Medulla oblongata (tissue), 1 donor: Measurements from ENCODE around the gene TMTC2.

ENCODE experiments used
- DNase-seq: peaks from one replicate; pipeline ENCODE4 v3.0.0-alpha.2; 2015; ENCODE audit errors: extremely low spot score

TMTC2 gene

GRCh38 chr12:82883394-82884355, 197.0 kb downstream of the TMTC2 start:
- no peak for DNase-seq

GRCh38 chr12:82886671-82887340, 200.1 kb downstream of the TMTC2 start:
- DNase-seq: no peak

GRCh38 chr12:82893896-82894295, 207.2 kb downstream of the TMTC2 start:
- no peak for DNase-seq

- no peak for DNase-seq
Observed at GRCh38 chr12:82896277-82896676, 209.6 kb downstream of the TMTC2 start.

- no peak for DNase-seq
Observed at GRCh38 chr12:82896979-82897378, 210.3 kb downstream of the TMTC2 start.

GRCh38 chr12:82898441-82898840, 211.7 kb downstream of the TMTC2 start:
- DNase-seq: no peak

- DNase-seq: no peak
Observed at GRCh38 chr12:82904219-82904790, 217.6 kb downstream of the TMTC2 start.

GRCh38 chr12:82910246-82910893, 223.7 kb downstream of the TMTC2 start:
- DNase-seq: no peak

GRCh38 chr12:82912406-82912805, 225.7 kb downstream of the TMTC2 start:
- DNase-seq: no peak

GRCh38 chr12:82919388-82920054, 232.8 kb downstream of the TMTC2 start:
- DNase-seq: no peak

GRCh38 chr12:82923935-82924334, 237.2 kb downstream of the TMTC2 start:
- no peak for DNase-seq

- no peak for DNase-seq
Observed at GRCh38 chr12:82926630-82927029, 239.9 kb downstream of the TMTC2 start.

- DNase-seq: no peak
Observed at GRCh38 chr12:82930301-82930700, 243.6 kb downstream of the TMTC2 start.

- DNase-seq: no peak
Observed at GRCh38 chr12:82931349-82932116, 244.8 kb downstream of the TMTC2 start.

GRCh38 chr12:82937151-82937550, 250.4 kb downstream of the TMTC2 start:
- DNase-seq: no peak

GRCh38 chr12:82942521-82942920, 255.8 kb downstream of the TMTC2 start:
- no peak for DNase-seq

- no peak for DNase-seq
Observed at GRCh38 chr12:82942991-82943401, 256.3 kb downstream of the TMTC2 start.

GRCh38 chr12:82948491-82948890, 261.8 kb downstream of the TMTC2 start:
- no peak for DNase-seq

GRCh38 chr12:82950356-82950755, 263.6 kb downstream of the TMTC2 start:
- DNase-seq: no peak

GRCh38 chr12:82952946-82953345, 266.2 kb downstream of the TMTC2 start:
- no peak for DNase-seq

- no peak for DNase-seq
Observed at GRCh38 chr12:82953397-82953796, 266.7 kb downstream of the TMTC2 start.
